IPS-15b (cell line): ENCODE data around the gene RABAC1.

Source experiments
- H3K27me3 ChIP-seq: one replicate; pipeline ENCODE4 v1.6.1; 2013; ENCODE audit warnings: low read length; ENCODE audit not compliant: control insufficient read depth, insufficient read depth
- H3K36me3 ChIP-seq: one replicate; pipeline ENCODE4 v1.6.1; 2013; ENCODE audit warnings: low read length; ENCODE audit not compliant: control insufficient read depth, insufficient read depth
- H3K4me1 ChIP-seq: one replicate; pipeline ENCODE4 v1.6.1; 2013; ENCODE audit warnings: mild to moderate bottlenecking, low read length; ENCODE audit not compliant: control insufficient read depth, insufficient read depth
- H3K4me3 ChIP-seq: one replicate; pipeline ENCODE4 v1.5.1; 2013; ENCODE audit warnings: low read depth, low read length
- H3K9ac ChIP-seq: one replicate; pipeline ENCODE4 v1.6.1; 2013; ENCODE audit warnings: low read depth, mild to moderate bottlenecking, low read length
- H3K9me3 ChIP-seq: one replicate; pipeline ENCODE4 v1.6.1; 2013; ENCODE audit warnings: mild to moderate bottlenecking, low read length; ENCODE audit not compliant: control insufficient read depth, insufficient read depth

RABAC1 gene

GRCh38 chr19:41978470-41978869 lies 19.3 kb upstream of the RABAC1 start:
- peaks cover 22% of the 10 kb centered on the region for H3K36me3 ChIP-seq
- no peaks in the 10 kb centered on the region for H3K9me3 ChIP-seq
- H3K9ac ChIP-seq = no peak overlapping the region
- no peaks in the 10 kb centered on the region for H3K4me1 ChIP-seq
- H3K27me3 ChIP-seq = no peaks in the 10 kb centered on the region
- no peak overlapping the region for H3K4me3 ChIP-seq

- Histone ChIP-seq H3K27me3 (no peaks in the 10 kb centered on the region), H3K36me3 (peaks cover 22% of the 10 kb centered on the region), H3K9ac (no peak overlapping the region), H3K4me3 (no peak overlapping the region), H3K4me1 (no peaks in the 10 kb centered on the region), H3K9me3 (no peaks in the 10 kb centered on the region)
Measured at GRCh38 chr19:41977916-41978315, 18.8 kb upstream of the RABAC1 start.

GRCh38 chr19:41974652-41975051 lies 15.5 kb upstream of the RABAC1 start:
- H3K9ac ChIP-seq = no peak overlapping the region
- H3K36me3 ChIP-seq = peaks cover 24% of the 10 kb centered on the region
- no peaks in the 10 kb centered on the region for H3K9me3 ChIP-seq
- no peak overlapping the region for H3K4me3 ChIP-seq
- no peaks in the 10 kb centered on the region for H3K27me3 ChIP-seq
- no peaks in the 10 kb centered on the region for H3K4me1 ChIP-seq

GRCh38 chr19:41971363-41971762 lies 12.2 kb upstream of the RABAC1 start:
- Histone ChIP-seq H3K9me3 (no peaks in the 10 kb centered on the region), H3K36me3 (peaks cover 25% of the 10 kb centered on the region), H3K27me3 (no peaks in the 10 kb centered on the region), H3K4me3 (no peak overlapping the region), H3K9ac (no peak overlapping the region), H3K4me1 (no peaks in the 10 kb centered on the region)

GRCh38 chr19:41969772-41970458 lies 10.8 kb upstream of the RABAC1 start:
- no peak overlapping the region for H3K9ac ChIP-seq
- H3K9me3 ChIP-seq = no peaks in the 10 kb centered on the region
- no peaks in the 10 kb centered on the region for H3K27me3 ChIP-seq
- no peak overlapping the region for H3K4me3 ChIP-seq
- no peaks in the 10 kb centered on the region for H3K4me1 ChIP-seq
- peaks cover 20% of the 10 kb centered on the region for H3K36me3 ChIP-seq

GRCh38 chr19:41968751-41969595 lies 9.9 kb upstream of the RABAC1 start:
- Histone ChIP-seq H3K27me3 (no peaks in the 10 kb centered on the region), H3K36me3 (peaks cover 14% of the 10 kb centered on the region), H3K9me3 (no peaks in the 10 kb centered on the region), H3K4me1 (no peaks in the 10 kb centered on the region), H3K4me3 (no peak overlapping the region), H3K9ac (no peak overlapping the region)

GRCh38 chr19:41967054-41967783 lies 8.1 kb upstream of the RABAC1 start:
- Histone ChIP-seq H3K36me3 (peaks cover 14% of the 10 kb centered on the region), H3K27me3 (no peaks in the 10 kb centered on the region), H3K4me1 (no peaks in the 10 kb centered on the region), H3K9ac (no peak overlapping the region), H3K4me3 (no peak overlapping the region), H3K9me3 (no peaks in the 10 kb centered on the region)

GRCh38 chr19:41965106-41965505 lies 6.0 kb upstream of the RABAC1 start:
- H3K9me3 ChIP-seq = no peaks in the 10 kb centered on the region
- no peak overlapping the region for H3K4me3 ChIP-seq
- H3K36me3 ChIP-seq = peaks cover 11% of the 10 kb centered on the region
- no peaks in the 10 kb centered on the region for H3K27me3 ChIP-seq
- H3K4me1 ChIP-seq = no peaks in the 10 kb centered on the region
- no peak overlapping the region for H3K9ac ChIP-seq

GRCh38 chr19:41960973-41961372 lies 1.9 kb upstream of the RABAC1 start:
- H3K36me3 ChIP-seq = peaks cover 8% of the 10 kb centered on the region
- H3K9ac ChIP-seq = no peak overlapping the region

GRCh38 chr19:41958367-41959055 lies 610 bp downstream of the RABAC1 start:
- no peaks in the 10 kb centered on the region for H3K9me3 ChIP-seq
- peaks cover 12% of the 10 kb centered on the region for H3K36me3 ChIP-seq
- peak overlapping the region; percentile 96 for H3K4me3 ChIP-seq
- H3K9ac ChIP-seq = peak overlapping the region; percentile 65
- no peaks in the 10 kb centered on the region for H3K27me3 ChIP-seq
- peaks cover 4% of the 10 kb centered on the region for H3K4me1 ChIP-seq

More at GRCh38 chr19:41960973-41961372, 1.9 kb upstream of the RABAC1 start:
- H3K4me1 ChIP-seq = peaks cover 4% of the 10 kb centered on the region
- no peaks in the 10 kb centered on the region for H3K9me3 ChIP-seq
- H3K4me3 ChIP-seq = no peak overlapping the region
- no peaks in the 10 kb centered on the region for H3K27me3 ChIP-seq

- peak overlapping the region; percentile 96 for H3K4me3 ChIP-seq
- H3K27me3 ChIP-seq = no peaks in the 10 kb centered on the region
- H3K9ac ChIP-seq = no peak overlapping the region
- H3K36me3 ChIP-seq = peaks cover 12% of the 10 kb centered on the region
- H3K4me1 ChIP-seq = peaks cover 4% of the 10 kb centered on the region
- no peaks in the 10 kb centered on the region for H3K9me3 ChIP-seq
Measured at GRCh38 chr19:41957838-41958366, 1.2 kb downstream of the RABAC1 start.
